Inferior parietal cortex (tissue), 1 donor: ENCODE results near the gene PDE11A.

Source experiments
- DNase-seq: peaks from one replicate; pipeline ENCODE4 v3.0.0-alpha.2; 2016; ENCODE audit errors: extremely low spot score

The PDE11A gene

GRCh38 chr2:177923323-177923722, 149.3 kb downstream of the PDE11A start:
- DNase-seq: no peak

- no peak for DNase-seq
Measured at GRCh38 chr2:177921726-177922125, 150.9 kb downstream of the PDE11A start.

GRCh38 chr2:177917169-177917568, 155.4 kb downstream of the PDE11A start:
- DNase-seq: no peak

- DNase-seq: no peak
Measured at GRCh38 chr2:177916342-177916741, 156.2 kb downstream of the PDE11A start.

- DNase-seq: no peak
Measured at GRCh38 chr2:177914247-177914646, 158.3 kb downstream of the PDE11A start.

- no peak for DNase-seq
Measured at GRCh38 chr2:177909962-177910361, 162.6 kb downstream of the PDE11A start.

- no peak for DNase-seq
Measured at GRCh38 chr2:177908824-177909223, 163.8 kb downstream of the PDE11A start.

GRCh38 chr2:177908182-177908581, 164.4 kb downstream of the PDE11A start:
- no peak for DNase-seq

GRCh38 chr2:177906041-177906718, 166.4 kb downstream of the PDE11A start:
- DNase-seq: peak; percentile 71

GRCh38 chr2:177905640-177906039, 166.9 kb downstream of the PDE11A start:
- no peak for DNase-seq

GRCh38 chr2:177902395-177903163, 170.0 kb downstream of the PDE11A start:
- no peak for DNase-seq

- no peak for DNase-seq
Measured at GRCh38 chr2:177900082-177900481, 172.5 kb downstream of the PDE11A start.

GRCh38 chr2:177897278-177897677, 175.3 kb downstream of the PDE11A start:
- DNase-seq: no peak

GRCh38 chr2:177896587-177896986, 176.0 kb downstream of the PDE11A start:
- DNase-seq: no peak

GRCh38 chr2:177894546-177894945, 178.0 kb downstream of the PDE11A start:
- DNase-seq: no peak

GRCh38 chr2:177893880-177894279, 178.7 kb downstream of the PDE11A start:
- DNase-seq: no peak

- no peak for DNase-seq
Measured at GRCh38 chr2:177891533-177891932, 181.0 kb downstream of the PDE11A start.

GRCh38 chr2:177889818-177890460, 182.6 kb downstream of the PDE11A start:
- DNase-seq: no peak

GRCh38 chr2:177888581-177888980, 184.0 kb downstream of the PDE11A start:
- no peak for DNase-seq

GRCh38 chr2:177887722-177888121, 184.9 kb downstream of the PDE11A start:
- DNase-seq: no peak

- DNase-seq: no peak
Measured at GRCh38 chr2:177886824-177887223, 185.8 kb downstream of the PDE11A start.

- no peak for DNase-seq
Measured at GRCh38 chr2:177885828-177886466, 186.6 kb downstream of the PDE11A start.
